HL-60 (cell line): ENCODE measurements around the gene MYCBP2.

Experiments used
- CTCF ChIP-seq: IDR thresholded peaks from one replicate; pipeline ENCODE4 v1.5.1; 2011; ENCODE audit warnings: low read length, control low read depth, inconsistent platforms; ENCODE audit not compliant: insufficient read depth
- REST ChIP-seq: IDR thresholded peaks from 2 replicates; pipeline ENCODE4 v1.6.1; 2012; ENCODE audit warnings: low read depth; ENCODE audit not compliant: insufficient replicate concordance

GRCh38 chr13:77190349-77190958 lies 136.4 kb downstream of the MYCBP2 start:
- TF ChIP-seq CTCF (no peak), REST (no peak)
